C1 segment of cervical spinal cord (tissue), 14 donors: ENCODE measurements around the gene GDPD3.
A peak's percentile ranks its signal among the peaks of the same experiment; 100 is the strongest.

Source experiments
- DNase-seq, 14 donors: peaks; one replicate each; lab custom pipeline; 2025; lab: John Stamatoyannopoulos, UW

GDPD3 gene

GRCh38 chr16:30095166-30096078 lies 17.9 kb downstream of the GDPD3 start:
- peak in 5 of 14 donors; percentile 5 to 45 (median 23) for DNase-seq

GRCh38 chr16:30094541-30095165 lies 18.7 kb downstream of the GDPD3 start:
- DNase-seq: peak in 1 of 14 donors; percentile 18

- peak in 13 of 14 donors; percentile 14 to 81 (median 56) for DNase-seq
These were observed 20.8 kb downstream of the GDPD3 start for GRCh38 chr16:30092373-30093010.

- peak; percentile 32 to 93 (median 80) for DNase-seq
These were observed 21.6 kb downstream of the GDPD3 start, which contains the start of gene TBX6 for GRCh38 chr16:30091474-30092372. Gene TBX6, minus strand, starts transcription at chr16:30091924. Its CDS starts 731 bp downstream, at chr16:30091193.

GRCh38 chr16:30090610-30091331 lies 22.6 kb downstream of the GDPD3 start:
- peak in 1 of 14 donors; percentile 8 for DNase-seq

- DNase-seq: no peak
These were observed 24.3 kb downstream of the GDPD3 start for GRCh38 chr16:30088832-30089624.

GRCh38 chr16:30088237-30088831 lies 25.0 kb downstream of the GDPD3 start:
- no peak for DNase-seq

- no peak for DNase-seq
These were observed 26.0 kb downstream of the GDPD3 start for GRCh38 chr16:30087181-30087898.

GRCh38 chr16:30086291-30087140 lies 26.8 kb downstream of the GDPD3 start:
- DNase-seq: no peak

- DNase-seq: no peak
These were observed 27.5 kb downstream of the GDPD3 start for GRCh38 chr16:30085820-30086219.

GRCh38 chr16:30085247-30085646 lies 28.1 kb downstream of the GDPD3 start:
- DNase-seq: no peak

GRCh38 chr16:30084816-30085159 lies 28.5 kb downstream of the GDPD3 start:
- DNase-seq: no peak

- no peak for DNase-seq
These were observed 29.1 kb downstream of the GDPD3 start for GRCh38 chr16:30084096-30084815.

GRCh38 chr16:30083216-30084055 lies 29.9 kb downstream of the GDPD3 start:
- no peak for DNase-seq

GRCh38 chr16:30082545-30083090 lies 30.7 kb downstream of the GDPD3 start:
- no peak for DNase-seq

GRCh38 chr16:30079480-30079879 lies 33.9 kb downstream of the GDPD3 start:
- DNase-seq: peak in 1 of 14 donors; percentile 12
